IPS-18c (cell line): ENCODE results near the gene BARHL1.
"Not testable (repeated sequence)": the region's sequence is repeated elsewhere in the genome, so short reads cannot be mapped to it uniquely, and the experiment has no call there.

Source experiments
- H3K4me3 ChIP-seq: 2 replicates; pipeline ENCODE4 v1.7.0; 2013; ENCODE audit warnings: low read depth, mild to moderate bottlenecking, low read length, moderate library complexity; ENCODE audit not compliant: insufficient read depth
- H3K9me3 ChIP-seq: one replicate; pipeline ENCODE4 v1.6.1; 2013; ENCODE audit warnings: mild to moderate bottlenecking, low read length, moderate library complexity; ENCODE audit not compliant: control insufficient read depth, insufficient read depth

BARHL1 gene

DNA sequence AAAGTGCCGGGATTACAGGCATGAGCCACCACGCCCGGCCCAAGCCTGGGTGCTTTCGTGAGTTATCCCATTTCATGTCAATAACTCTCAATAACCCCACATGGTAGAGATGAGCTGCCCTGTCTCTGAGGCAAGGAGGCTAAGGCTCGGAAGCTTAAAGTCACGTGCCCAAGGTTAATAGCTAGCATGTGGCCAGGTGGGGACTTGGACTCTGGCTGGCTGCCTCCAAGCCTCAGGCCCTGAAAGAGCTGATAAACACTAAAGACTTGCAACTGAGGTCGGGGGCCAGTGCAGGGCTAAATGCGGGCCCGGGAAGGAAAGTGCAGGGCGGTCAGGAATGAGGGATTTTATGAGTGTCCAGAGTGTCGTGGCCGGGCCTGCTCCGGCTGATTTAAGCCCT, 30.9 kb upstream of the BARHL1 start:
- no peak overlapping the region for H3K4me3 ChIP-seq
- H3K9me3 ChIP-seq, result no peaks in the 10 kb centered on the region

DNA sequence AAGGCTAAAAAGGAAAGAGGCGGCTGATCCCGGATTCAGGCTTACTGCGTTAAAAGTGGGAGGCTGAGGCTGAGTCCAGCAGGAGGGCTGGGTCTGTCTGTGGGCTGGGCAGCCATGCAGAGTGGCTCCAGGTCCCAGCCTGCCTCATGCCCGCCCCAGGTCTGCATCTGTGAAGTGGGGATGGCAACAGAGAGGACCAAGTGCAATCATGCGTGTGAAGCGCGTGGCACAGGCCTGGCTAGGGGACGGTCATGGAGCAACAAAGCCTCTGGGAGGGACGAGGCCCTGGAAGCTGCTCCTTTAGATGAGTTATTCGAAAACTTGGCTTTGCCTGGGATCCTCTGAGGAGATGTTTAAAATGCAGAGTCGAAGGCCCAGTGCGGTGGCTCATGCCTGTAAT, 30.4 kb upstream of the BARHL1 start:
- no peak overlapping the region for H3K4me3 ChIP-seq
- H3K9me3 ChIP-seq, result no peaks in the 10 kb centered on the region

DNA sequence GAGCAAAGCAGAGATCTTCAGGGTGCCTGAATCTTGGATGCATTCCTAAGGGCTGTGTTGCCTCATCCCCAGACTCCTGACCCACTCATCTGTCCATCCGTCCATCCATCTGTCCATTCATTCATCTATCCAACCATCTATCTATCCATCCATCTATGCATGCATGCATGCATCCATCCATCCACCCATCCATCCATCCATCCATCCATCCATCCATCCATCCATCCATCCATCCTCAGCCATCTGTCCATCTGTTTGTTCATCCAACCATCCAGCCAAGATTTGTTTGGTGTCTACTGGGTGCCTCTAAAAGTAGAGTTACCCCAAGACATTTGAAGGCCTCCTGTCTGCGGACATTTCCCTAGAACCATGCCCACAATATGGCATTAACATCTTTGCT, 27.7 kb upstream of the BARHL1 start:
- Histone ChIP-seq H3K9me3 (no peaks in the 10 kb centered on the region), H3K4me3 (no peak overlapping the region)

DNA sequence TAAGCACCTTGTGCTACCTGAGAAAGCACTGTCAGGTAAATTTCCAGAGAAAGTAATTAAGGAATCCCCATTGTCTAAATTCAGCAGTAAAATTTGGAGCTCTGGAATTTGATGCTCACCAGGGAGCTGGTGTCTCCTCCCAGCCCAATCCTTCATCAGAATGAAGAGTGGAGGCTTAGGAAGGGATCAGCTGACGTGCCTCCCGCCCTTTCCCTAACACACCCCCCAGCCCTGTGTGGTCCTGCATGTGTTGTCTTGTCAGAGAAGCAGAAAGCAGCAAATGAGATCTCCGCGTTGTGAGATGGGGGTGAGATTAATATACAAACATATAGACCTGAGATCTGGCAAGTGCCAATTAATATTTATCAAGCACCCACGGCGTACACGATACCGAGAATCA, 26.9 kb upstream of the BARHL1 start:
- no peaks in the 10 kb centered on the region for H3K9me3 ChIP-seq
- H3K4me3 ChIP-seq, result no peak overlapping the region

DNA sequence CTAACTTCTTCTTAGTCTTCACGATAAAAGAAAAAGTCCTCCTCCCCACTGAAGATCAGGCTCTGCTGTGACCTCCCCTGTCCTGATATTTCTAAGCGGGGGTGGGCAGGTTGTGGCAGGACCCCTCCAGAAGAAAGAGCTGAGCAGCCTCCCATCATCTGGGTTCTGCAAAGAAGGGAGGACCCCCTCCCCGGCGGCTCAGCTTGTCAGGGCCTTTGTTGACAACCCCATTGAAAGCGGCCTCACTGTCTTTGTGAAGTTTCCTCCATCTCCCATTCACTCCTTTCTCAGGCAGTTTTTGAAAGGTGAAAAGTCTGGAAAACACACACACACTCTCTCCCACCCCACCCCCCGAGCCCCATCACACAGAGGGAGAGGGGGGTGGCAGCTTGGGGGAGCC, 26.2 kb upstream of the BARHL1 start:
- no peak overlapping the region for H3K4me3 ChIP-seq
- no peaks in the 10 kb centered on the region for H3K9me3 ChIP-seq

DNA sequence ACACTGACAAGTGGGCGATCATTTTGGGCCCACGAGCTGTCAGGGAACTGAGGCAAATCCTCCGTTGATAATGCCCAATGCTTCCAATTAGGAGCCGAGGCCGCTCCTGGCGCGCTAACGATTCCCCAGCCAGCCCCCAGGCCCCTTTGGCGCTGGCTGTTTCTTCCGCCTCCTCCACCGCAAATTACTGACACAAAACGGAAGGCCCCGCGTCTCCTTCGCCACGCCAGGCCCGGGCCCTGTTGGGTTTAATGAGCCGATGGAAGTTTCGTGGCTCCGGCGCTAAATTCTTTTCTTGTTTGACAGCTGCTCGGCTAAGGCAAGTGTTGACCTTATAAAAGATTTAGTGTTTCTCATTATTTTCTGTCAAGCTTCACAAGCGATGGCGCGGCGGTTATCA, 25.7 kb upstream of the BARHL1 start:
- Histone ChIP-seq H3K4me3 (no peak overlapping the region), H3K9me3 (no peaks in the 10 kb centered on the region)

DNA sequence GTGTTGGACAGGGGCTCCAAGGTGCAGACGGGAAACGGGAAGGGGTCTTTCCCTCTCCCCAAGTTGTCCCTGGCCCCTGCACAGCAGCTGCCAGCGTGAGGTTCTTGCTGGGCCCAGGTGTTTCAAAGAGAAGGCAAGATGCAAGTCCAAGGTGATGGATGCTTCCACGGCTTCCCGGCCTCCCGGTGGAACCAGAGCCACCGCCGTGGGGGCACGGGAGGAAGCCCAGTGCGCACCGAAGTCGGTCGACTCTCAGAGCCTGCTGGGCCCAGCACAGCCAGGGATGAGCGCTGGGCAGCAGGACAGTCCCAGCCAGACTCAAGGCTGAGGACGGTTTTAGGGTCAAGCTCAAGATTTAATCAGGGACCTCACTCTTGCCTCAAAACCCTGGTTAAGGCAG, 25.2 kb upstream of the BARHL1 start:
- no peaks in the 10 kb centered on the region for H3K9me3 ChIP-seq
- H3K4me3 ChIP-seq, result no peak overlapping the region

DNA sequence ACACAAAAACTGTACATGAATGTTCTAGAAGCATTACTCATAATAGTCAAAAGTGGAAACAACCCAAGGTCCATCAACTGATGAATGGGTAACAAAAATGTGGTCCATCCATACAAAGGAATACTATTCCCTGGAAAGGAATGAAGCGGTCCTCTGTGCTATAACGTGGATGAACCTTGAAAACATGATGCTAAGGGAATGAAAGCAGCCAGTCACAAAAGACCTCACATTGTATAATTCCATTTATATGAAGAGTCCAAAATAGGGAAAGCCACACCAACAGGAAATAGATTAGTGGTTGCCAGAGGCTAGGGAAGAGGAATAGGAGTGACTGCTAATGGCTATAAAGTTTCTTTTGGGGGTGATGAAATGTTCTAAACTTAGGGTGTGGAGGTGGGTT, 22.7 kb upstream of the BARHL1 start:
- no peak overlapping the region for H3K4me3 ChIP-seq
- H3K9me3 ChIP-seq, result no peaks in the 10 kb centered on the region

DNA sequence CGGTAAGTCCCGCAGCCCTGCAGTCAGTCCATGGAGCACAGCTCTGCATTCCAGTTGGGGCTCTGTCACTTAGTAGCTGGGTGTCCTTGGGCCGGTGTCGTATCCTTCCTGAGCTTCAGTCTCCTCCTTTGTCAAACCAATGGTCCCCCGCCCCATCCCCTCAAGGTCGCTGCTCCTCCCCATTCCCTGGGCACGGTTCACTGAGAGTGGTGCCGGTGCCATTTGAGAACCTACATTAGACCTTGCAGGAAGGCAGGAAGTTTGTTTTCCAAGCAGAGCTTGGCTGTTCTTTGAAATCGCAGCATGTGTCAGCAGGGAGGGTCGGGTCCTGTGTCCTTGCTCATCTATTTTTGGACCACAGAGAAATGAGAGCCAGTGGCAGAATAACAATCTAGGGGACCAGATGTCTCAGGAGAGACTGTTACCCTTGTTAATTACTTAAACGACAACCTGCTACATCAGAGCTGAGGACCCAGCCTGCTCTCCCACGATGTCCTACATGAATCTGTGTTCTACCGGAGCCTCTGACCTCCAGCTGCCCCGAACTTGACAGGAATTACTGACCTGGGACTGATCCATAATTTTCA, 21.7 kb upstream of the BARHL1 start:
- Histone ChIP-seq H3K4me3 (no peak overlapping the region), H3K9me3 (no peaks in the 10 kb centered on the region)

DNA sequence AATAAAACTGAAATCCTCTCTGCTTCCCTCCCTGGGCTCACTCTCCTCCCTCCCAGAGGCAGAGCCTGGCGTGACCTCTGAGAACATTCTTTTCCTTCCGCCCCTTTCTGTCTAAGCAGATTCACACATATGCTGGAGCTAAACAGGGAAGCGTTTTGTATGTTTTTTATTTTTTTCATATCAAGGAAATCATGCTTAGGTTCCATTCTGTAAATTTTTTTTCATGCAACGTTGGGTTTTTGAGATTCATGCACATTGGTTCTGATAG, 20.2 kb upstream of the BARHL1 start:
- Histone ChIP-seq H3K9me3 (no peaks in the 10 kb centered on the region), H3K4me3 (no peak overlapping the region)

DNA sequence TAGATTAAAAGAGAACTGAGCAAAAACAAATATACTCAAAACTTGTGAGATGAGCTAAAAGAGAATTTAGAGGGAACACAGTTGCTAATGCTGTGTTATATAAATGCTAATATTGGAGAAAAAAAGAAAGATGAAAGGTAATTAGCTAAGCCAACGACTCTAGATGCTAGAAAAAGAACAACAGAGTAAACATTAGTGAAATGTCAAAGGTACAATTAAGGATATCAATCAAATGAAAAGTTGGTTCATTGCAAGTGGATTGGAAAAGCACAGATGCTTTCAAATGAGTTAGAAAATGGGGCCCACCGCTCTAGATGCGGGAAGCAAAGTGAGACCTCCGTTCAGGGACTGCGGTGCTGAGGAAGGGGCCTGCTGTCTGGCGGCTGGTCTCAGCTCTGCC, 17.9 kb upstream of the BARHL1 start:
- Histone ChIP-seq H3K4me3 (no peak overlapping the region), H3K9me3 (no peaks in the 10 kb centered on the region)

DNA sequence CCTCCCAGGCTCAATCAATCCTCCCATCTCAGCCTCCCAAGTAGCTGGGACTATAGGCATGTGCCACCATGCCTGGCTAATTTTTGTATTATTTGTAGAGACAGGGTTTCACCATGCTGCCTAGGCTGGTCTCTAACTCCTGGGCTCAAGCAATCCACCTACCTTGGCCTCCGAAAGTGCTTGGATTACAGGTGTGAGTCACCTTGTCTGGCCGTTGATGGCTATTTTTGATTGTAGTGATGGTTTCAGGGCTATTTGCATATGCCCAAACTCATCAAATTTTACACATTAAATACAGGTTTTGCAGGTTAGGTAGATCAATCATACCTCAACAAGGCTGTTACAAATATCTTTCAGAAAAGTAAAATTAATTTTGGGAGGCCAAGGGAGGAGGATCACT, 13.6 kb upstream of the BARHL1 start:
- not testable (repeated sequence) for H3K4me3 ChIP-seq, H3K9me3 ChIP-seq

DNA sequence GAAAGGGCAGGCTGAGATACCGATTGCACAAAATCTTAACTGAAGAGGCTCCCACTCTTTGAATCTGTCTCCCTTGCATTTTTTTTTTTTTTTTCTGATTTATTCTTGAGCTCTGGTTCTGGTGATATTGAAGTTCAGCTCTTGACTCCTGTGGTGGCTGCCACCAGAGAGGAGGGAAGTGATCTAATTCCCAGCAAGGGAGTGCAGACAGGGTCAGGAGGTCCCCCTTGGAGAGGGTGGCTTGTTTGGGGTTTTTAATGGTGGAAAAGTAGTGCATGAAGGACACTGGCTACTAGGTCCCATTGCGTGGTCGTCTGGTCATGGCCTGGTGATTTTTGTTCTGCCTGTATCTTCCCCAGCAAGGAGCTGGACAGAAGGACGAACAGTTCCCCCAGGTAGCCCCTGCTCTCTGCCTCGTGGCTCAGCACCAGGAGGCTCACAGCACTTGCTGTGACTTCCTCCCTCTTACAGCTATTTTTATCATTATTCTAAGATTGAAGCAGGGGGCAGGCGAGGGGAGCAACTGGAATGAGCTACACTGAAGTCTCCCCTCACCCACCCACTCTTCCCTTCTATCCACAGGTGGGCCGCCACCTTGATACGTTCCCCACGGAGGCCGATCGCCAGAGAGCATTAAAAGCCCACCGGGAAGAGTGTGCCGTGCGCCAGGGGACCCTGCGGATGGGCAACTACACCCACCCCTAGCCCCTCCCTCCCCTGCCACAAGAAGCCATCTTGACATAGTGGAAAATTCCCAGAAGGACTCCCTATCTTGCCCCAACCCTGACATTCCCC, 10.4 kb upstream of the BARHL1 start:
- no peaks in the 10 kb centered on the region for H3K9me3 ChIP-seq

DNA sequence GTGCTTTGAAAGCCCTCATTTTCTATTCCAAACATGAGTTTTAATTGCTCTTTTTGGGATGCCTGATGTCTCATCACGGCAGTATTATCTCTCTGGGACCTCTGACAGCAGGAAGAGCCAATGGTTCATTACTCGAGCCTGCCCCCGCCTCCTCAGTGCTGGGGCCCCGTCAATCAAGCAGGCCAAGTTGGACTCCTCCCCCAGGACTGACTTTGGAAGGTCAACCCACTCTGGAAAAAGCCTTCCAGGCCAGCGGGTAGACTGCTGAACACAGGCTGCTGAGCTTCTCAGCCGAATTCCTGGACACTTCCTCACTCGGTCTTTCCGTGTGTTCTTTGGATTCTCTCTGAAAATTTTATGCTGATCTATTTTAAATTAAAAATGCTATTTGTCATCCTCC, 9.5 kb upstream of the BARHL1 start:
- Histone ChIP-seq H3K4me3 (no peak overlapping the region), H3K9me3 (no peaks in the 10 kb centered on the region)

More for the DNA sequence above, 10.4 kb upstream of the BARHL1 start:
- no peak overlapping the region for H3K4me3 ChIP-seq

DNA sequence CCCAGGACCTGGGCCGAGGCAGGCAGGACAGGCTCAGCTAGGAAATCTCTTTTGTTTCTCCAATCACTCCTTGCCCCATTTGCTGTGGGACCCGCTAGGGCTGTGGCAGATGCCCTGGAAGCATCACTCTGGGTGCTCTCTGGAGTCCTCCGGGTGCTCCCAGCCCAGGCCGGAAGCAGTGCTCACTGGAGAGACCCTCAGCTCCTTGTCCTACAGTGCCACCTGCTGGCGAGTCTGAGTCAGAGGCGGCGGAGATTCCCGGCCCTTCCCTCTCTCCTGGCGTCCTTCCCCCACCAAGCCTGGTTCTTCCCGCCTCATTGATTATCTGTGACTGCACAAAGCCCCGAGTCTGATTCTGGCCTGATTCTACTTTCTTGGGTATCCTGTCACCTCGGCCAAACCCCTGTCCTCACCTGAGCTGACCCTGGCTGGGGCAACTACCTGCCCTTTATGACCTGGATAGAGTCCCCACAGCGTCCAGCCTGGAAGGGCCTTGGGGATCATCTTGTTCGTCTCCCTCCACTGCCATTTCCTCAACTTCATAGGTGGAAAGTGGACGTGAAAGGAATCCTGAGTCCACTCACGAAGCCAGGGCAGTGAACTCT, 7.3 kb upstream of the BARHL1 start:
- H3K4me3 ChIP-seq, result no peak overlapping the region
- no peaks in the 10 kb centered on the region for H3K9me3 ChIP-seq

DNA sequence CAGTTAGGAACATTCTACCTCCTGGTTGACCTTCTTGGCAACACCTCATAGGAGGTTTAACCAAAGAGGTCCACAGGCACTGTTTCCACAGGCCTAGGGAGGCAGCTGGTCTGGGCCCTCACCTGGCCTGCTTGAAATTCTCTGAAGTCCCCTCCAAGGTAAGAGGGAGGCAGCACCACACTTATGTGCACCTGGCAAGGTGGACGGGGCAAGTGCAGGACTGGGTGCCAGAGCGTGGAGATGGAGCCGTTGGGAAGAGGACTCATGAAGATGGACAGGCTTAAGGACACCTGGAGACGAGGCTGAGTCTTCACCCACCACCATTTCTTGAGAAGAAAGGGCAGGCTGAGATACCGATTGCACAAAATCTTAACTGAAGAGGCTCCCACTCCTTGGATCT, 6.6 kb upstream of the BARHL1 start:
- no peaks in the 10 kb centered on the region for H3K9me3 ChIP-seq
- no peak overlapping the region for H3K4me3 ChIP-seq

DNA sequence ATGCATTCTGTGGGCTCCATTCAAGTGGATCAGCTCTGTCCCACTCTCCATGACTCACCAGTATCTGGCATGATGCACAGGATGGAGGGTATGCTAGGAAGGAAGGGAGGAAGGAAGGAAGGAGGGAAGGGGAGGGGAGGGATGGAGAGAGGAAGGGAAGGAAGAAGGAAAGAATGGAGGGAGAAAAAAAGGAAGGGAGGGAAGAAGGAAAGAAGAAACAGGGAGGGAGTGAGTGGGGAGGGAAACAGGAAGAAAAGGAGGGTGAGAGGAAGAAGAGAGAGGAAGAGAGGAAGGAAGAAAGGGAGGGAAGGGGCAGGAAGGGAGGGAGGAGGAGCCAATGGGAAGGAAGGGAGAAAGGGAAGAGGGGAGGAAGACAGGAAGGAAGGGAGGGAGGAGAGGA, 5.3 kb upstream of the BARHL1 start:
- no peaks in the 10 kb centered on the region for H3K9me3 ChIP-seq
- no peak overlapping the region for H3K4me3 ChIP-seq

DNA sequence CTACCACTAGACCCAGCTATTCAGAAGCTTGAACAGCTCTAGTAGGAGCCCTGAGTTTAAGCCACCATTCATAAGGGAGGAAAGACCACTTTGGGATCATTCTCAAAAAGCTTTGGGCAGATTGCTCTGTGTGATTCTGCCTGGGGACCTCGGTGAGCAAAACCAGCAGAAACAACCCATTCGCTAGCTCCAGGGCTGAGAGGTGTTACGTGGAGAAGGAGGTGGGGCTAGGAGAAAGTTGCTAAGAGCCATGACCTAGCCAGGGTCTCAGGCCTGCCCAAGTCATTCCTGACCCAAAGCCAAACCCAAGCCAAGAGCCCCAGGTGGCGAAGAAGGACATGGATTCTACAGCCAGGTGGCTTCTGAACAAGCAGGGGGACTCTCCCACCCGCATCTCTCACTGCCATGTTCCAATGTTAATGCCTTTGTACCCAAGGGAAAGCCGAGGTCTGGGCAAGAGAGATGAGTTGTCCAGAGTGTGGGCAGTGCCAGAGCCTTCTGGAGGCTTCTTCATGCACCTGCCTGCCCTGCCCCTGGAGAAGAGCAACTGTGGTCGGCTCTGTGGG, 4.0 kb upstream of the BARHL1 start:
- Histone ChIP-seq H3K9me3 (peaks cover 3% of the 10 kb centered on the region), H3K4me3 (no peak overlapping the region)
